GM03348 (cell line): ENCODE data around the gene RHEX.
A peak's percentile ranks its signal among the peaks of the same experiment; 100 is the strongest.
"Not testable (repeated sequence)": the region's sequence is repeated elsewhere in the genome, so short reads cannot be mapped to it uniquely, and the experiment has no call there.

Experiments used
- DNase-seq: peaks from one replicate; pipeline ENCODE4 v3.0.0; 2012; ENCODE audit warnings: low spot score

RHEX gene

DNA sequence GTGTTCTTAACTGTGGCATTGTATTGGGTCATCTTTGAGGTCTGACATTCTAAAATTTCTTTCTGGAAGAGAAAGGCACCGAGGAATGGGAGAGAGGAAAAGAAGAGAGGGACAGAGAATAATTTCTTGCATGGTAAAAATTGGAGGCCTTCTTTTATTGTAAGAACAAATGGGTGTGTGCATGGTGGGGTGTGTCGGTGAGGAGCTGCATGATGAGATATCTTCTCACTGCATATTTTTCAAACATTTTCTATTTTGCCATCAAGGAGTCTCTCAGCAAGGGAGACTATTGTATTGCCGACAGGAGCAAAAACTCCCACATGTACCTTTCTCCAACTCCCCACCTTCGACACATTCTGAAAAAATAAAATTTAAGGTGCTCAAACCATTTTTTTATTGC, 22.8 kb upstream of the RHEX start:
- no peak for DNase-seq

GRCh38 chr1:206030714-206031113, 22.3 kb upstream of the RHEX start:
- DNase-seq, result peak; percentile 63

GRCh38 chr1:206032380-206033140, 20.4 kb upstream of the RHEX start:
- DNase-seq, result no peak

DNA sequence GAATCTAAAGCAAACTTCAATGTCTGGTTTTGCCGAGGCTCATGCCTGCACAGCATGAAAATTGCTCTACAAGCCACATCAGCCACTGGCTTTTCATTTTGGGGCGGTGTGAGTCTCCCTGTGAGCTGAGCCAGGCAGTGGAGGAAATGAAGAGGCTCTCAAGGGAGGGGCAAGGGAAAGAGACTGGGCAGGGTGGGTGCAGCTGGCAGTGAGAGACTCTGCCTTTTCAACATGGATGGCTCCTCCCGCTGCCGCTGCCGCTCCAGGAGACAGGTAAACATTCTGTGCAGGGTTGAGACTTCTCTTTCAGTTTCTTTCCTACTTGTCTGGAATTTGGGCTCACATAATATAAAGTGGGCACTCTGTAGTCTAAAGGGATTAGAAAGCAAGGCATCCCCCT, 17.9 kb upstream of the RHEX start:
- DNase-seq, result no peak

GRCh38 chr1:206036663-206037455, 16.1 kb upstream of the RHEX start:
- no peak for DNase-seq

GRCh38 chr1:206037581-206037980, 15.4 kb upstream of the RHEX start:
- DNase-seq, result no peak

GRCh38 chr1:206039046-206039973, 13.7 kb upstream of the RHEX start:
- DNase-seq, result no peak

DNA sequence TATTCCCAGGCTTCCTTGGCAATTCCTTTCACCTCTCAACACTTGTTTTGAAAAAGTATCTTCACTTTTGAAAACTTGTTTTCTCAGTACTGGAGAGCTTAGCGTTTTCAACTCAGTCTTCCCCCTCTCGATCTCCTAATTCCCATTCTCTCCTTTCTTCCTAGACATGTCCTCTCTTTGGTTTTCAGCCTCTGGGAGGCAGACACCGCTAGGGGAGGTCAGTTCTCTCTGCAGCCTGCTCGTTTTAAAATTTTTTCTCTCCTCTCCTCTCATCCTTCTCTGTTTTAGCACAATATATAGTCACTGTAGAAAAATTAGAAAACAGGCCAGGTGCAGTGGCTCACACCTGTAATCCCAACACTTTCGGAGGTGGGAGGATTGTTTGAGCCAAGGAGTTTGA, 12.6 kb upstream of the RHEX start:
- DNase-seq, result no peak

DNA sequence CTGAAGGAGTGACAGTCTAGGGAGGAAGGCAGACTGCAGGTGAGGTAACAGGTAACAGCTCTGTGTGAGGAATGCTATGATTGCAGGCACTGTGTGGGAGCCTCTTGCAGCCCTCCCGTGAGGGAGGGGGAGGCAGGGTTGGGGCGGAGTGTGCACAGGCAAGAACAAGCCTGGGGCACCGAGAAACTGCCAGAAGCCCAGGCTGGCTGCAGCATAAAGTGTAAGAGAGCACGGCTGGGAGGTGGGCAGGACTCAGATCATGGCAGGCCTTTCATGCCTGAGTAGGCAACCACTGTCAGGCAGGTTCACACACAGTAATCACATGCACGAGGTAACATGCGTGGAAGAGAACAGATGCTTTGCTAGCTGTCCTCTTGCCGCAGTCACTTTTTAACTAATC, 11.3 kb upstream of the RHEX start:
- no peak for DNase-seq

GRCh38 chr1:206047271-206047670, 5.7 kb upstream of the RHEX start:
- DNase-seq, result no peak

GRCh38 chr1:206048582-206048981, 4.4 kb upstream of the RHEX start:
- DNase-seq, result no peak

DNA sequence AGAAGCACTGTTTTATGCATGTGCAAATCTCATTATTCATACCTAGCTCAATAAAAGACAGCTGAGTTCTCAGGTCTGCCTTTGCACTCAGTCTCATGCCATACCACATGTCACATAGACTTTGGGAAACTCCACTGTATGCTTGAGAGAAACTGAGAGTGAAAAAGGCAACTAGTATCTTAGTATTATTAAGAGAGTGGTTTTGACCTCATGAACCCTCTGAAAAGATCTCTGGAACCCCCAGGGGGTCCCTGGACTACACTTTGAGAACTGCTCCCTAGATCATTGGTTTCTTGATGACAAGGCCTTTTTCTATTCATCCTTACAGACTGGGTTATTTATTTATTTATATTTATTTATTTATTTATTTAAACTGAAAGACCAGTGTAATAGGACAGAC, 3.7 kb upstream of the RHEX start:
- DNase-seq, result no peak

- DNase-seq, result no peak
Measured at GRCh38 chr1:206049919-206050600, 2.9 kb upstream of the RHEX start.

DNA sequence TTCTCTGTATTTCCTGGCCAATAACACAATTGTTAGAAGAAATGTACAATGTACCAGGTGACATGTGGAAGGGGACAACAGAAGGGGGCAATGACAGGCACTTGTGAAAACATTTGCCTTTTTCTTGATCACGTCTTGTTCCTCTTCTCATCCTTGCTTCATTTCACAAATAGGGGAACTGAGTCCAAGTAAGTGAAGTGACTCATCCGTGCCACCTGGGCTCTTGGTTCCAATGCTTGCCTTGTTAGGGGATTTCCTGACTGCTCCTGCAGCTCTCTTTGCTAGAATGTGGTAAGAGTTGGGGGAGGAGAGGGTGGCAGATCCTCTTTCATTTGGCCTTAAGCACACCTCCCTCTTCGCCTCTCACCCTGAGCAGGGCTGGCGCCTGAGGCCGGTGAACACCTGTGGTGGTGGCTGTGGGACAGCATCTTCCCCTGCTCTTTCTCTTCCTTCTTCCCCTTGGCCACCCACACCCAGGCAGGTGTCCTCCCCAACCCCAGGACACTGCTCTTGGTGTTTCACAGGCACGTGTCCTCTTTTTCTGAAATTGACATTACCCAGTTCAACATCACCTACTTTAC, 2.2 kb upstream of the RHEX start:
- DNase-seq, result no peak

- not testable (repeated sequence) for DNase-seq
Measured at GRCh38 chr1:206052231-206052865, 625 bp upstream of the RHEX start.

DNA sequence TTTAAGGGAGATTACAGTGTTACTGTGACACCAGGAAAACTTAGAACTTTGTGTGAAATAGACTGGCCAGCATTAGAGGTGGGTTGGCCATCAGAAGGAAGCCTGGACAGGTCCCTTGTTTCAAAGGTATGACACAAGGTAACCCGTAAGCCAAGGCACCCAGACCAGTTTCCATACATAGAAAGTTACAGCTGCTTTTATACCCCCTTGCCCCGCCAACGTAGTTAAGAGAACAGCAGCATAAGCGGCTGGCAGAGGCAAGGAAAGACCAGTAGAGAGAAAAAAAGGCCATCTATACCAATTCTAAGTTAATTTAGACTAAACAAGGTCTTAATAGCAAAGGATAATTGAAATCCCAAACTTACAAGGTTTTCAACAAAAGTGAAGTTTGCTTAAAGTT, 643 bp downstream of the RHEX start:
- not testable (repeated sequence) for DNase-seq

DNA sequence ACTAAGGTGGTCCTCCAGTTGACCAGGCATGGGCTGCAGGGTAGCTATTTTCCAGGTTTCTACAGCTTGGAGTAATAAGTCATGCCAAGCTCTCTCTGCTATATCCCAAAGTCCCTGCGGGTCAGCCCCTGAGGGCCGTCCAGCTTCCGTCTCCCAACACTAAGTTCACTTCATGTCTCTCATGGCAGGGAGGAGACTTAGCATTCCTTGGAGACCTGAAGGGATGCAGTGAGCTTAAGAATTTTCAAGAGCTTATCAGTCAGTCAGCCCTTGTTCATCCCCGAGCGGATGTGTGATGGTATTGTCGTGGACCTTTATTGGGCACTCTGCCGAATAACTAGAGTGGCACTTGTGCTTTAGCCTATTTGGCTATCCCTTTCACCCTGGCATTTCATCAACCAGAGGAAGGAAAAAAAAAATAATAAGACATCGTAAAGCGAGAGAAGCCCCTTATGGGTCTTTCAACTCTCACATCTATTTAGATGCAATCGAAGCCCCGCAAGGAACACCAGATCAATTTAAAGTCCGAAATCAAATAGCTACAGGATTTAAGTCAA, 2.2 kb downstream of the RHEX start:
- DNase-seq, result not testable (repeated sequence)

GRCh38 chr1:206055639-206056323, 2.8 kb downstream of the RHEX start:
- not testable (repeated sequence) for DNase-seq

- DNase-seq, result not testable (repeated sequence)
Measured at GRCh38 chr1:206058289-206058926, 5.4 kb downstream of the RHEX start.

DNA sequence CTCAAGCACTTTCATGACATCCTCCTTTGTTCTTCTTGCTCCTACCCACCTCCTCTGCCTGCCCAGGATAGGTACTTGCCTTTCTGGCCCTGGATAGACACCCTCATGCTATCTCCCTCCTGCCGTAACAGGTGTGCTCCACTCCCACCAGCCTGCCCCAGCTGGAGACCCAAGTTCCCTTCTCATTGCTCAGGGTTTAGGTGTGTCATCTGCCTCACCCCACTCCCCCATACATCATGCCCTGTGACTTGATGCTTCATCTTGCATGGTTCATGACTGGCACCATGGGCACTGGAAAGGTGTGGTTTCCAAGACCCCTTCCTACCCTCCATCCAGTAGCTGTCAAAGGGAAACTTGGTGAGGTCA, 5.9 kb downstream of the RHEX start:
- no peak for DNase-seq
